ENCODE data around the gene RBFOX2.
A peak's percentile ranks its signal among the peaks of the same experiment; 100 is the strongest.

DNA sequence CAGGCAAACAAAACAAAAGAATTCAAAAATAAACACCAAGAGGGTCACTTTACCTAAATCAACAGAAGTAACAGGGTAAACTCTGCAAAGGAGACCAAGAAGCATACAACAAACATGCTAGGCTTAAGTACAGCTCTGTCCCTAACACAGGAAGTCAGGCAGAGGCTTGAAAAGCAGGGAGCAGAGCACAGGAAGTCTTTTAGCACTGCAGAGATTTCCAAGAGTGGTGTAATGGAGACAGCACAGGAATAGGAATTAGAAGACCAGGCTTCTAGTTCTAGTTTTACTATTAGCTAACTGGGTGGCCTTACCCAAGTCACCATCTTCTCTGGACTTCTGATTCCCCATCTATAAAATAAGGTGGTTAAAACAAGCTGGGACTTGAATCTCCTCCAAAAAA is 1.9 kb downstream of the RBFOX2 start:
- TF ChIP-seq, protein P1, sequence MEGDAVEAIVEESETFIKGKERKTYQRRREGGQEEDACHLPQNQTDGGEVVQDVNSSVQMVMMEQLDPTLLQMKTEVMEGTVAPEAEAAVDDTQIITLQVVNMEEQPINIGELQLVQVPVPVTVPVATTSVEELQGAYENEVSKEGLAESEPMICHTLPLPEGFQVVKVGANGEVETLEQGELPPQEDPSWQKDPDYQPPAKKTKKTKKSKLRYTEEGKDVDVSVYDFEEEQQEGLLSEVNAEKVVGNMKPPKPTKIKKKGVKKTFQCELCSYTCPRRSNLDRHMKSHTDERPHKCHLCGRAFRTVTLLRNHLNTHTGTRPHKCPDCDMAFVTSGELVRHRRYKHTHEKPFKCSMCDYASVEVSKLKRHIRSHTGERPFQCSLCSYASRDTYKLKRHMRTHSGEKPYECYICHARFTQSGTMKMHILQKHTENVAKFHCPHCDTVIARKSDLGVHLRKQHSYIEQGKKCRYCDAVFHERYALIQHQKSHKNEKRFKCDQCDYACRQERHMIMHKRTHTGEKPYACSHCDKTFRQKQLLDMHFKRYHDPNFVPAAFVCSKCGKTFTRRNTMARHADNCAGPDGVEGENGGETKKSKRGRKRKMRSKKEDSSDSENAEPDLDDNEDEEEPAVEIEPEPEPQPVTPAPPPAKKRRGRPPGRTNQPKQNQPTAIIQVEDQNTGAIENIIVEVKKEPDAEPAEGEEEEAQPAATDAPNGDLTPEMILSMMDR (IDR thresholded peaks at IDR 0.05): no peak
- TF ChIP-seq EZH2 (IDR thresholded peaks at IDR 0.05; ENCODE audit: borderline replicate concordance, insufficient read depth, low read depth, low read length, poor library complexity, severe bottlenecking): peak; percentile 24

Data from B cell (primary cell).